WTC11 (cell line): ENCODE data around the gene RPL21. TPM values are rescaled to one million over a fixed set of nuclear protein-coding genes. Genes with fewer than 3 reads are reported as not detected.

ENCODE experiments used
- ATAC-seq: fragments of 200-7000 bp; cut with Tn5 transposase; 2 replicates; pipeline ENCODE4 v1.10.0; 2021; ENCODE audit warnings: mild to moderate bottlenecking, moderate library complexity
- CTCF ChIA-PET: fragments of 300-600 bp; sonication (Branson Sonifier 250); formaldehyde crosslinking; loops from one replicate; lab custom pipeline; 2021; ENCODE audit warnings: antibody characterized with exemption; lab: Charles Lee
- POLR2A ChIA-PET: fragments of 350-600 bp; sonication (Branson Sonifier 250); formaldehyde crosslinking; loops from one replicate; lab custom pipeline; 2021; ENCODE audit warnings: antibody characterized with exemption; lab: Charles Lee
- DNase-seq: peaks from one replicate; pipeline ENCODE4 v3.0.0; 2021; ENCODE audit warnings: low spot score
- H3K27ac Mint-ChIP-seq: 2 replicates; pipeline ENCODE4 v1.8.0; 2021; ENCODE audit warnings: mixed read lengths
- H3K27me3 Mint-ChIP-seq: 2 replicates; pipeline ENCODE4 v1.8.0; 2021; ENCODE audit warnings: low read depth, mild to moderate bottlenecking, moderate library complexity, mixed read lengths
- H3K36me3 Mint-ChIP-seq: 2 replicates; pipeline ENCODE4 v1.8.0; 2021; ENCODE audit warnings: mixed read lengths
- H3K4me1 Mint-ChIP-seq: 2 replicates; pipeline ENCODE4 v1.8.0; 2022; ENCODE audit warnings: mixed read lengths
- H3K4me3 Mint-ChIP-seq: 2 replicates; pipeline ENCODE4 v1.8.0; 2021; ENCODE audit warnings: mild to moderate bottlenecking, moderate library complexity, mixed read lengths
- H3K9me3 Mint-ChIP-seq: 2 replicates; pipeline ENCODE4 v1.8.0; 2021; ENCODE audit warnings: mixed read lengths
- AFF4 ChIP-seq: sonication (generic); formaldehyde crosslinking; IDR thresholded peaks from 2 replicates; pipeline ENCODE4 v1.8.1; 2023; ENCODE audit warnings: mild to moderate bottlenecking, missing genetic modification reagents, borderline replicate concordance
- ATF1 ChIP-seq: sonication (generic); formaldehyde crosslinking; IDR thresholded peaks from 2 replicates; pipeline ENCODE4 v1.8.1; 2023; ENCODE audit warnings: mild to moderate bottlenecking, moderate library complexity, missing genetic modification reagents
- CREM ChIP-seq: sonication (generic); formaldehyde crosslinking; IDR thresholded peaks from 2 replicates; pipeline ENCODE4 v1.8.1; 2022; ENCODE audit warnings: mild to moderate bottlenecking, missing genetic modification reagents, moderate library complexity
- CTCF ChIP-seq: fragments of 200-600 bp; IDR thresholded peaks from 2 replicates; pipeline ENCODE4 v1.8.0; 2022; ENCODE audit warnings: antibody characterized with exemption
- ERG ChIP-seq: fragments of 250-450 bp; sonication (Bioruptor Pico); IDR thresholded peaks from 2 replicates; pipeline ENCODE4 v1.8.0; 2021; ENCODE audit warnings: mild to moderate bottlenecking
- FOXJ3 ChIP-seq: sonication (generic); formaldehyde crosslinking; IDR thresholded peaks from 2 replicates; pipeline ENCODE4 v1.9.0; 2021; ENCODE audit warnings: missing genetic modification reagents, mild to moderate bottlenecking, borderline replicate concordance
- FOXP1 ChIP-seq: sonication (generic); formaldehyde crosslinking; IDR thresholded peaks from 2 replicates; pipeline ENCODE4 v1.8.0; 2022; ENCODE audit warnings: missing genetic modification reagents, mild to moderate bottlenecking, moderate library complexity, borderline replicate concordance
- JAZF1 ChIP-seq: fragments of 250-450 bp; sonication (Bioruptor Pico); IDR thresholded peaks from 2 replicates; pipeline ENCODE4 v1.9.0; 2021; ENCODE audit warnings: moderate library complexity, mild to moderate bottlenecking, inconsistent platforms
- MYBL2 ChIP-seq: sonication (generic); formaldehyde crosslinking; IDR thresholded peaks from 2 replicates; pipeline ENCODE4 v1.8.1; 2023; ENCODE audit warnings: mild to moderate bottlenecking, moderate library complexity, missing genetic modification reagents
- NR1H2 ChIP-seq: sonication (generic); formaldehyde crosslinking; IDR thresholded peaks from 2 replicates; pipeline ENCODE4 v1.9.0; 2021; ENCODE audit warnings: mild to moderate bottlenecking, moderate library complexity, missing genetic modification reagents
- NR2C2 ChIP-seq: sonication (generic); formaldehyde crosslinking; IDR thresholded peaks from 2 replicates; pipeline ENCODE4 v1.8.0; 2022; ENCODE audit warnings: mild to moderate bottlenecking, missing genetic modification reagents
- PRRX2 ChIP-seq: fragments of 250-450 bp; sonication (Bioruptor Pico); IDR thresholded peaks from 2 replicates; pipeline ENCODE4 v1.8.0; 2021; ENCODE audit warnings: mild to moderate bottlenecking
- ZBTB21 ChIP-seq: sonication (generic); formaldehyde crosslinking; IDR thresholded peaks from 2 replicates; pipeline ENCODE4 v1.8.1; 2023; ENCODE audit warnings: mild to moderate bottlenecking, missing genetic modification reagents, borderline replicate concordance
- ZNF423 ChIP-seq: fragments of 250-450 bp; sonication (Bioruptor Pico); IDR thresholded peaks from 2 replicates; pipeline ENCODE4 v2.1.2; 2022; ENCODE audit warnings: mild to moderate bottlenecking, moderate library complexity
- total RNA-seq: library from RNA; stranded (reverse); gene quantifications from 3 replicates; pipeline ENCODE4 v1.2.3, GENCODE V29; 2021
- TF ChIP-seq, protein P1 (sequence below): sonication (generic); formaldehyde crosslinking; IDR thresholded peaks from 2 replicates; pipeline ENCODE4 v1.8.0; 2022; ENCODE audit warnings: mild to moderate bottlenecking, missing genetic modification reagents
- TF ChIP-seq, protein P2 (sequence below): fragments of 250-450 bp; sonication (Bioruptor Pico); IDR thresholded peaks from 2 replicates; pipeline ENCODE4 v1.9.0; 2021; ENCODE audit warnings: mild to moderate bottlenecking, borderline replicate concordance
- TF ChIP-seq, protein P3 (sequence below): fragments of 250-450 bp; sonication (Bioruptor Pico); IDR thresholded peaks from 2 replicates; pipeline ENCODE4 v2.1.2; 2022; ENCODE audit warnings: mild to moderate bottlenecking, moderate library complexity

The RPL21 gene
- total RNA-seq, 1 experiment from 2014 or later, result 1,082 TPM

GRCh38 chr13:27293873-27294515 lies 42.6 kb downstream of the RPL21 start:
- POLR2A ChIA-PET, result no interaction called here
- no peaks in the 10 kb centered on the region for H3K36me3 Mint-ChIP-seq
- no peak overlapping the region for H3K27ac Mint-ChIP-seq
- H3K4me3 Mint-ChIP-seq, result no peak overlapping the region
- no peak for ATAC-seq
- no peaks in the 10 kb centered on the region for H3K27me3 Mint-ChIP-seq
- no peak for DNase-seq
- 0 out of 2 replicates have a peak, but pooled peaks cover 3% of the 10 kb centered on the region for H3K9me3 Mint-ChIP-seq
- CTCF ChIA-PET, result no interaction called here
- H3K4me1 Mint-ChIP-seq, result peaks cover 3% of the 10 kb centered on the region
- TF ChIP-seq PRRX2, result no peak
- no peak for TF ChIP-seq ERG (CRISPR knock-in tag)
- TF ChIP-seq, protein P1, sequence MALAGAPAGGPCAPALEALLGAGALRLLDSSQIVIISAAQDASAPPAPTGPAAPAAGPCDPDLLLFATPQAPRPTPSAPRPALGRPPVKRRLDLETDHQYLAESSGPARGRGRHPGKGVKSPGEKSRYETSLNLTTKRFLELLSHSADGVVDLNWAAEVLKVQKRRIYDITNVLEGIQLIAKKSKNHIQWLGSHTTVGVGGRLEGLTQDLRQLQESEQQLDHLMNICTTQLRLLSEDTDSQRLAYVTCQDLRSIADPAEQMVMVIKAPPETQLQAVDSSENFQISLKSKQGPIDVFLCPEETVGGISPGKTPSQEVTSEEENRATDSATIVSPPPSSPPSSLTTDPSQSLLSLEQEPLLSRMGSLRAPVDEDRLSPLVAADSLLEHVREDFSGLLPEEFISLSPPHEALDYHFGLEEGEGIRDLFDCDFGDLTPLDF (CRISPR knock-in tag), result no peak
- TF ChIP-seq, protein P2, sequence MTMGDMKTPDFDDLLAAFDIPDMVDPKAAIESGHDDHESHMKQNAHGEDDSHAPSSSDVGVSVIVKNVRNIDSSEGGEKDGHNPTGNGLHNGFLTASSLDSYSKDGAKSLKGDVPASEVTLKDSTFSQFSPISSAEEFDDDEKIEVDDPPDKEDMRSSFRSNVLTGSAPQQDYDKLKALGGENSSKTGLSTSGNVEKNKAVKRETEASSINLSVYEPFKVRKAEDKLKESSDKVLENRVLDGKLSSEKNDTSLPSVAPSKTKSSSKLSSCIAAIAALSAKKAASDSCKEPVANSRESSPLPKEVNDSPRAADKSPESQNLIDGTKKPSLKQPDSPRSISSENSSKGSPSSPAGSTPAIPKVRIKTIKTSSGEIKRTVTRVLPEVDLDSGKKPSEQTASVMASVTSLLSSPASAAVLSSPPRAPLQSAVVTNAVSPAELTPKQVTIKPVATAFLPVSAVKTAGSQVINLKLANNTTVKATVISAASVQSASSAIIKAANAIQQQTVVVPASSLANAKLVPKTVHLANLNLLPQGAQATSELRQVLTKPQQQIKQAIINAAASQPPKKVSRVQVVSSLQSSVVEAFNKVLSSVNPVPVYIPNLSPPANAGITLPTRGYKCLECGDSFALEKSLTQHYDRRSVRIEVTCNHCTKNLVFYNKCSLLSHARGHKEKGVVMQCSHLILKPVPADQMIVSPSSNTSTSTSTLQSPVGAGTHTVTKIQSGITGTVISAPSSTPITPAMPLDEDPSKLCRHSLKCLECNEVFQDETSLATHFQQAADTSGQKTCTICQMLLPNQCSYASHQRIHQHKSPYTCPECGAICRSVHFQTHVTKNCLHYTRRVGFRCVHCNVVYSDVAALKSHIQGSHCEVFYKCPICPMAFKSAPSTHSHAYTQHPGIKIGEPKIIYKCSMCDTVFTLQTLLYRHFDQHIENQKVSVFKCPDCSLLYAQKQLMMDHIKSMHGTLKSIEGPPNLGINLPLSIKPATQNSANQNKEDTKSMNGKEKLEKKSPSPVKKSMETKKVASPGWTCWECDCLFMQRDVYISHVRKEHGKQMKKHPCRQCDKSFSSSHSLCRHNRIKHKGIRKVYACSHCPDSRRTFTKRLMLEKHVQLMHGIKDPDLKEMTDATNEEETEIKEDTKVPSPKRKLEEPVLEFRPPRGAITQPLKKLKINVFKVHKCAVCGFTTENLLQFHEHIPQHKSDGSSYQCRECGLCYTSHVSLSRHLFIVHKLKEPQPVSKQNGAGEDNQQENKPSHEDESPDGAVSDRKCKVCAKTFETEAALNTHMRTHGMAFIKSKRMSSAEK (CRISPR knock-in tag), result no peak
- TF ChIP-seq ZBTB21 (CRISPR knock-in tag), result no peak
- no peak for TF ChIP-seq FOXJ3
- no peak for TF ChIP-seq NR1H2 (CRISPR knock-in tag)
- TF ChIP-seq NR2C2 (CRISPR knock-in tag), result no peak
- no peak for TF ChIP-seq MYBL2 (CRISPR knock-in tag)
- TF ChIP-seq, protein P3, sequence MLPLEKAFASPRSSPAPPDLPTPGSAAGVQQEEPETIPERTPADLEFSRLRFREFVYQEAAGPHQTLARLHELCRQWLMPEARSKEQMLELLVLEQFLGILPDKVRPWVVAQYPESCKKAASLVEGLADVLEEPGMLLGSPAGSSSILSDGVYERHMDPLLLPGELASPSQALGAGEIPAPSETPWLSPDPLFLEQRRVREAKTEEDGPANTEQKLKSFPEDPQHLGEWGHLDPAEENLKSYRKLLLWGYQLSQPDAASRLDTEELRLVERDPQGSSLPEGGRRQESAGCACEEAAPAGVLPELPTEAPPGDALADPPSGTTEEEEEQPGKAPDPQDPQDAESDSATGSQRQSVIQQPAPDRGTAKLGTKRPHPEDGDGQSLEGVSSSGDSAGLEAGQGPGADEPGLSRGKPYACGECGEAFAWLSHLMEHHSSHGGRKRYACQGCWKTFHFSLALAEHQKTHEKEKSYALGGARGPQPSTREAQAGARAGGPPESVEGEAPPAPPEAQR (CRISPR knock-in tag), result no peak
- no peak for TF ChIP-seq CREM (CRISPR knock-in tag)
- TF ChIP-seq ATF1 (CRISPR knock-in tag), result no peak
- no peak for TF ChIP-seq AFF4 (CRISPR knock-in tag)
- TF ChIP-seq JAZF1, result no peak
- TF ChIP-seq ZNF423 (CRISPR knock-in tag), result no peak
- no peak for TF ChIP-seq CTCF
- no peak for TF ChIP-seq FOXP1 (CRISPR knock-in tag)
